Neural cell (in vitro differentiated cells): ENCODE results near the gene PLN. TPM values are rescaled to one million over a fixed set of nuclear protein-coding genes. Genes with fewer than 3 reads are reported as not detected.

Experiments used
- H2AFZ ChIP-seq: fragments of 200-600, 300-800 bp; sonication (generic), shearing (Covaris generic); 2 replicates; pipeline ENCODE4 v1.6.0; 2014; ENCODE audit warnings: low read depth, mild to moderate bottlenecking, antibody characterized with exemption, low read length, moderate library complexity
- H3F3A ChIP-seq: fragments of 200-600 bp; shearing (Covaris generic); 2 replicates; pipeline ENCODE4 v1.6.1; 2016; ENCODE audit warnings: mild to moderate bottlenecking, moderate library complexity, mixed read lengths, antibody characterized with exemption, low read length; ENCODE audit not compliant: insufficient read depth, poor library complexity, severe bottlenecking
- H3K27ac ChIP-seq: fragments of 200-600, 300-800 bp; sonication (generic), shearing (Covaris generic); 2 replicates; pipeline ENCODE4 v1.5.1; 2014; ENCODE audit warnings: mild to moderate bottlenecking, low read length, moderate library complexity
- H3K27me3 ChIP-seq: fragments of 300-800, 200-600 bp; sonication (generic), shearing (Covaris generic); 2 replicates; pipeline ENCODE4 v1.6.0; 2014; ENCODE audit warnings: mild to moderate bottlenecking, low read depth, low read length, moderate library complexity; ENCODE audit not compliant: insufficient read depth
- H3K36me3 ChIP-seq: fragments of 300-800, 200-600 bp; sonication (generic), shearing (Covaris generic); 2 replicates; pipeline ENCODE4 v1.5.1; 2014; ENCODE audit warnings: mild to moderate bottlenecking, antibody characterized with exemption, low read length, moderate library complexity; ENCODE audit not compliant: insufficient read depth
- H3K4me2 ChIP-seq: fragments of 300-800, 200-600 bp; sonication (generic), shearing (Covaris generic); 2 replicates; pipeline ENCODE4 v1.6.0; 2014; ENCODE audit warnings: mild to moderate bottlenecking, low read length
- H3K4me3 ChIP-seq: fragments of 300-800, 200-600 bp; sonication (generic), shearing (Covaris generic); 2 replicates; pipeline ENCODE4 v1.5.1; 2014; ENCODE audit warnings: mild to moderate bottlenecking, low read length, moderate library complexity
- H3K79me2 ChIP-seq: fragments of 200-600 bp; shearing (Covaris generic); replicated peaks from 2 replicates; pipeline ENCODE4 v1.6.0; 2014; ENCODE audit warnings: mild to moderate bottlenecking, low read length, moderate library complexity; ENCODE audit not compliant: insufficient read depth
- H3K9ac ChIP-seq: fragments of 300-800, 200-600 bp; sonication (generic), shearing (Covaris generic); 2 replicates; pipeline ENCODE4 v1.6.1; 2016; ENCODE audit warnings: mild to moderate bottlenecking, low read length, mixed read lengths
- H3K9me2 ChIP-seq: fragments of 200-600 bp; shearing (Covaris generic); 2 replicates; pipeline ENCODE4 v1.6.1; 2016; ENCODE audit warnings: mild to moderate bottlenecking, low read length, mixed read lengths; ENCODE audit not compliant: insufficient read depth
- H3K9me3 ChIP-seq: fragments of 200-600, 300-800 bp; sonication (generic), shearing (Covaris generic); 2 replicates; pipeline ENCODE4 v1.6.1; 2016; ENCODE audit warnings: mild to moderate bottlenecking, mixed run types, low read length, moderate library complexity, mixed read lengths
- H4K20me1 ChIP-seq: fragments of 200-600 bp; shearing (Covaris generic); 2 replicates; pipeline ENCODE4 v1.6.1; 2016; ENCODE audit warnings: mild to moderate bottlenecking, mixed run types; ENCODE audit not compliant: insufficient read depth
- CTCF ChIP-seq: fragments of 450-650 bp; IDR thresholded peaks from 2 replicates; pipeline ENCODE4 v1.5.1; 2014; ENCODE audit warnings: antibody characterized with exemption, mild to moderate bottlenecking, moderate library complexity; ENCODE audit not compliant: poor library complexity, severe bottlenecking
- EP300 ChIP-seq: fragments of 450-650 bp; conservative IDR thresholded peaks from 2 replicates; pipeline ENCODE4 v1.6.1; 2014; ENCODE audit warnings: antibody characterized with exemption, mild to moderate bottlenecking, moderate library complexity; ENCODE audit not compliant: poor library complexity, severe bottlenecking
- EZH2 ChIP-seq: fragments of 200-600, 300-800 bp; shearing (Covaris generic), sonication (generic); IDR thresholded peaks from 2 replicates; pipeline ENCODE4 v1.6.1; 2014; ENCODE audit warnings: antibody characterized with exemption, low read length, borderline replicate concordance, mild to moderate bottlenecking; ENCODE audit not compliant: insufficient read depth, poor library complexity, severe bottlenecking
- MXI1 ChIP-seq: fragments of 450-650 bp; conservative IDR thresholded peaks from 2 replicates; pipeline ENCODE4 v1.6.1; 2014; ENCODE audit warnings: antibody characterized with exemption, mild to moderate bottlenecking; ENCODE audit not compliant: poor library complexity, severe bottlenecking
- POLR2AphosphoS5 ChIP-seq: IDR thresholded peaks from 2 replicates; pipeline ENCODE4 v1.6.1; 2012
- RAD21 ChIP-seq: fragments of 450-650 bp; conservative IDR thresholded peaks from 2 replicates; pipeline ENCODE4 v1.6.1; 2014; ENCODE audit warnings: antibody characterized with exemption, mild to moderate bottlenecking, moderate library complexity
- REST ChIP-seq: IDR thresholded peaks from 2 replicates; pipeline ENCODE4 v1.6.1; 2012; ENCODE audit warnings: borderline replicate concordance
- SMC3 ChIP-seq: fragments of 450-650 bp; conservative IDR thresholded peaks from 2 replicates; pipeline ENCODE4 v1.6.1; 2014; ENCODE audit warnings: antibody characterized with exemption, mild to moderate bottlenecking, moderate library complexity; ENCODE audit not compliant: poor library complexity
- TAF1 ChIP-seq: IDR thresholded peaks from 2 replicates; pipeline ENCODE4 v1.6.1; 2012; ENCODE audit warnings: low read depth
- polyA plus RNA-seq: library from polyadenylated mRNA; depleted of rRNA; stranded (reverse); fragments of >200 nt; gene quantifications from 2 replicates; pipeline ENCODE4 v1.2.3, GENCODE V29; 2014

The PLN gene
- polyA plus RNA-seq, 1 donor from 2014 or later, result not detected

GRCh38 chr6:118529756-118530155 lies 18.3 kb upstream of the PLN start:
- Histone ChIP-seq H3K4me3 (no peak overlapping the region), H3K4me2 (no peak overlapping the region), H3K9me2 (no peaks in the 10 kb centered on the region), H3K27me3 (no peaks in the 10 kb centered on the region), H3K9me3 (no peaks in the 10 kb centered on the region), H3K9ac (no peak overlapping the region), H3K27ac (no peak overlapping the region), H4K20me1 (no peaks in the 10 kb centered on the region), H3F3A (no peaks in the 10 kb centered on the region), H3K36me3 (no peaks in the 10 kb centered on the region), H3K79me2 (no peaks in the 10 kb centered on the region), H2AFZ (no peak overlapping the region)
- TF ChIP-seq TAF1 (no peak), MXI1 (no peak), POLR2AphosphoS5 (no peak), CTCF (no peak), RAD21 (no peak), EZH2 (no peak), SMC3 (no peak), REST (no peak), EP300 (no peak)

GRCh38 chr6:118530942-118531341 lies 17.2 kb upstream of the PLN start:
- no peaks in the 10 kb centered on the region for H4K20me1 ChIP-seq
- no peak overlapping the region for H3K4me3 ChIP-seq
- peaks cover 4% of the 10 kb centered on the region for H3K79me2 ChIP-seq
- H2AFZ ChIP-seq, result no peak overlapping the region
- H3K4me2 ChIP-seq, result no peak overlapping the region
- H3K9me3 ChIP-seq, result no peaks in the 10 kb centered on the region
- no peaks in the 10 kb centered on the region for H3K36me3 ChIP-seq
- H3F3A ChIP-seq, result no peaks in the 10 kb centered on the region
- H3K9me2 ChIP-seq, result no peaks in the 10 kb centered on the region
- H3K27me3 ChIP-seq, result no peaks in the 10 kb centered on the region
- H3K27ac ChIP-seq, result no peak overlapping the region
- TF ChIP-seq SMC3, result no peak
- no peak overlapping the region for H3K9ac ChIP-seq
